ENCODE results near the gene ZNF597. TPM values are rescaled to one million over a fixed set of nuclear protein-coding genes. Genes with fewer than 3 reads are reported as not detected.

ZNF597 gene
- total RNA-seq, 1 experiment from 2014 or later = 3.2 TPM

- ATAC-seq (no peak), DNase-seq (ENCODE audit: low read depth, low spot score) (no peak)
- Histone ChIP-seq H4K20me1 (ENCODE audit: insufficient read depth) (no peaks in the 10 kb centered on the region), H3K36me3 (ENCODE audit: control insufficient read depth in 1 of 2, insufficient read depth in 2 of 2, low read length in 2 of 2) (peaks cover 17 to 25% of the 10 kb centered on the region in 2 experiments; a peak in 3 of 4 replicates), H3K9me3 (ENCODE audit: control insufficient read depth in 1 of 2, insufficient read depth in 1 of 2, low read depth in 1 of 2, low read length in 2 of 2) (no peaks in the 10 kb centered on the region), H2AFZ (ENCODE audit: low read depth, low read length, poor library complexity, severe bottlenecking) (no peak overlapping the region), H3K79me2 (ENCODE audit: insufficient read depth, low read length) (peaks cover 28% of the 10 kb centered on the region), H3K9ac (ENCODE audit: low read length) (no peak overlapping the region), H3K4me3 (replicated peaks in 1 of 2; ENCODE audit: low read depth in 1 of 2, low read length in 2 of 2) (no peak overlapping the region), H3K9me2 (ENCODE audit: insufficient read depth) (no peaks in the 10 kb centered on the region), H3K27ac (ENCODE audit: low read depth, low read length) (no peak overlapping the region), H3K4me2 (ENCODE audit: low read length) (no peak overlapping the region), H3K4me1 (ENCODE audit: control insufficient read depth in 1 of 2, insufficient read depth in 2 of 2, low read length in 2 of 2) (no peaks in the 10 kb centered on the region), H3K27me3 (ENCODE audit: insufficient read depth, low read length) (no peaks in the 10 kb centered on the region)
- ChIA-PET CTCF (no interaction called here), POLR2A (no interaction called here), RAD21 (ENCODE audit: low non-redundant PET in 1 of 2, low total read pairs in 2 of 2, uncharacterized antibody in 2 of 2, unreplicated experiment in 2 of 2) (no interaction called here)
- TF ChIP-seq ZNF274 (IDR thresholded peaks at IDR 0.05; ENCODE audit: low read depth, low read length) (no peak), ZFX (IDR thresholded peaks at IDR 0.05) (no peak), CBX3 (IDR thresholded peaks at IDR 0.05; ENCODE audit: low read depth) (no peak), EGR1 (IDR thresholded peaks at IDR 0.05; ENCODE audit: low read depth) (no peak), YY1 (IDR thresholded peaks at IDR 0.05; ENCODE audit: extremely low read depth, insufficient replicate concordance, low read depth, low read length) (no peak), FOSL1 (IDR thresholded peaks at IDR 0.05; ENCODE audit: low read depth) (no peak), SP1 (IDR thresholded peaks at IDR 0.05; ENCODE audit: low read depth) (no peak), JUND (IDR thresholded peaks at IDR 0.05) (no peak), CTCF (IDR thresholded peaks at IDR 0.05 in 2 of 3, conservative IDR thresholded peaks at IDR 0.05 in 1 of 3; ENCODE audit: borderline replicate concordance in 1 of 3, insufficient read depth in 1 of 3, low read depth in 2 of 3, low read length in 2 of 3) (no peak), EZH2 (IDR thresholded peaks at IDR 0.05) (no peak)
- intact Hi-C loops (cut with micrococcal nuclease) = no loop called here
- BruUV-seq (replicated peaks) = no TSS peak
These were observed 39.4 kb upstream of the ZNF597 start for GRCh38 chr16:3482659-3483241.
